Brain pericyte (primary cell): ENCODE results near the gene TBC1D22B.
"Not testable (repeated sequence)": the region's sequence is repeated elsewhere in the genome, so short reads cannot be mapped to it uniquely, and the experiment has no call there.

Experiments used
- DNase-seq: peaks from one replicate; pipeline ENCODE4 v3.0.0-alpha.2; 2012; ENCODE audit warnings: low read depth, low spot score

The TBC1D22B gene

GRCh38 chr6:37321101-37321500 is 63.5 kb downstream of the TBC1D22B start:
- DNase-seq: no peak

GRCh38 chr6:37321516-37322415 is 64.2 kb downstream of the TBC1D22B start:
- no peak for DNase-seq

GRCh38 chr6:37323580-37323979 is 66.0 kb downstream of the TBC1D22B start:
- peak; percentile 70 for DNase-seq

GRCh38 chr6:37324131-37325033 is 66.8 kb downstream of the TBC1D22B start:
- no peak for DNase-seq

- not testable (repeated sequence) for DNase-seq
These were observed 72.8 kb downstream of the TBC1D22B start for GRCh38 chr6:37330345-37330744.

GRCh38 chr6:37331047-37331446 is 73.5 kb downstream of the TBC1D22B start:
- DNase-seq: no peak

GRCh38 chr6:37332894-37333293 is 75.3 kb downstream of the TBC1D22B start:
- no peak for DNase-seq

- no peak for DNase-seq
These were observed 76.5 kb downstream of the TBC1D22B start for GRCh38 chr6:37334047-37334446.

GRCh38 chr6:37338317-37338716 is 80.7 kb downstream of the TBC1D22B start:
- DNase-seq: not testable (repeated sequence)

GRCh38 chr6:37338745-37339255 is 81.2 kb downstream of the TBC1D22B start:
- no peak for DNase-seq

- no peak for DNase-seq
These were observed 82.4 kb downstream of the TBC1D22B start for GRCh38 chr6:37339741-37340638.

- no peak for DNase-seq
These were observed 83.0 kb downstream of the TBC1D22B start for GRCh38 chr6:37340639-37340943.

GRCh38 chr6:37343248-37343647 is 85.7 kb downstream of the TBC1D22B start:
- DNase-seq: no peak

GRCh38 chr6:37344308-37344707 is 86.7 kb downstream of the TBC1D22B start:
- DNase-seq: no peak

GRCh38 chr6:37345804-37346203 is 88.2 kb downstream of the TBC1D22B start:
- DNase-seq: not testable (repeated sequence)

- DNase-seq: no peak
These were observed 89.6 kb downstream of the TBC1D22B start for GRCh38 chr6:37347177-37347576.

GRCh38 chr6:37347670-37348111 is 90.1 kb downstream of the TBC1D22B start:
- no peak for DNase-seq

- DNase-seq: no peak
These were observed 93.5 kb downstream of the TBC1D22B start for GRCh38 chr6:37351027-37351426.

- no peak for DNase-seq
These were observed 94.8 kb downstream of the TBC1D22B start for GRCh38 chr6:37352384-37352783.

- peak; percentile 46 for DNase-seq
These were observed 96.4 kb downstream of the TBC1D22B start, which contains the start of gene RNF8 for GRCh38 chr6:37353761-37354525. RNF8 (plus strand) TSS chr6:37353983; CDS start chr6:37354165, 182 bp downstream.
